ENCODE data around the gene TMEM131L.
"Not testable (repeated sequence)": the region's sequence is repeated elsewhere in the genome, so short reads cannot be mapped to it uniquely, and the experiment has no call there.

The TMEM131L gene

DNA sequence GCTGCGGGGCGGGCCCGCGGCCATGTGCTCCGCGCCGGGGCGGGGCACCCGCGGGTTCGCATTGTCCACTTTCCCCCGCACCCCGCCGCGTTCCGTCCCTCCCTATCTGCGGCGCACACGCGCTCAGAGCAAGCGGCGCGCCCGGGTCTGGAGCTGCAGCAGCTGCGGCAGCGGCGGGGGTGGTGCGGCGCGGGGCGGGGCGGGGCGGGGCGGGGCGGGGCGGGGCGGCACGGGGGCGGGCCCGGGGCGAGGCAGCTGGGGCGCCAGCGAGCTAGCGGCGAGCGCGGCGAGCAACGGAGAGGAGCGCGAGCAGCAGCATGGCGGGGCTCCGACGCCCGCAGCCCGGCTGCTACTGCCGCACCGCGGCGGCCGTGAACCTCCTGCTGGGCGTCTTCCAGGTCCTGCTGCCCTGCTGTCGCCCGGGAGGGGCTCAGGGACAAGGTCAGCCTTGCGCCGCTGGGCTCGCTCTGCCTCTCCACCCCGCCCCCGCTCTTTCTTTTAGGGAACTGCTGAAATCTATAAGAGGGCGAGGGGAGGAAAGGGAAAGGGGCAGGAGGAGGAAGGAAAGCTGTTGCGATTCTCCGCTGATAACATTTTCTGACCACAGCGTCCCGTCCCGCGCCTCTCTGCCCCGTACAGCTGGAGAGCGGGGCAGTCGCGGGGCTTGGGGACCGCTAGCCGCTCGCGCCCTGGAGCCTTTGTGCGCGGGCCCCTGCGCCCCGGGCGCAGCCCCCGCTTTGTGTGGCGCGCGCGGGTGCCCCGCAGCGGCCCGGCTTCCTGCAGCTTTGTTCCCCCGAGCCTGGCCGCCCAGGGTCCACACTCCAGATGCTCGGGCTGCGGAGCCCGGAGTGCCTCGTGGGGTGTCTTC is at the start of gene TMEM131L:
Gene TMEM131L (plus strand): TSS at position 280 of the 868 bp plus-strand sequence. CDS start 38 bp downstream, at position 318.
- DNase-seq, result peak; percentile 82

- not testable (repeated sequence) for DNase-seq
Observed at GRCh38 chr4:153416456-153416855, 49.7 kb upstream of the TMEM131L start.

DNA sequence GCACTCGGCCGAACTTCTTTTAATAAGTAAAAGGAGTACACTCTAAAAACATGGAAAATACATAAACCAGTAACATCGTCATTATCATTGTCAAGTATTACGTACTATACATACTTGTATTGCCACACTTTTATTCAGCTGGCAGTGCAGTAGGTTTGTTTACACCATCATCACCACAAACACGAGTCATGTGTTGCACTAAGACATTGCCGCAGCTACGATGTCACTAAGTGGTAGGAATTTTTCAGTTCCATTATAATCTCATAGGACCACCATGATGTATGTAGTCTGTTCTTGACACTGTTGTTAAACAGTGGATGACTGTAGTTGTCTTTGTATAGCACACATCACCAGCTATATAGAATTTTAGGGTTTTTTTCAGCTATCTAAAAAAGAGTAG is 48.0 kb upstream of the TMEM131L start:
- no peak for DNase-seq

GRCh38 chr4:153418558-153418957 is 47.6 kb upstream of the TMEM131L start:
- DNase-seq, result no peak

DNA sequence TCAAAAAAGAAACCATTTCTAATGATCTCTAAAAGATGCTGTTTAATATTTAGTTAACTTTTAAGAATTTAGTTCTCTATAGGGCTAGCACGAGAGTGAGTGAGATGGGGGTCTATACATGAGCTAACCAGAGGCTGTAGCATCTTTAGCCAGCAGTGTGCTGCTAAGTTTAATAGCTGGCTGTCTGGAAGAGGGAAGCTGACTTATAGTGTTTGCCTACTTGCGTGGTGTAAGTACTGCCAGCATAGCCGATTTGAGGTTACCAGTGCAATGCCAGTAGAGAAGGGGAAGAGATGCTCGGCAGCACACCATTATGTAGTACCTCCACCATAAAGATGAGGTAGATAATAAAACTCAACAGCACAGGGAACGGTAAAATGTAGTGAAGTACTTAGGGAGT is 47.1 kb upstream of the TMEM131L start:
- DNase-seq, result no peak

DNA sequence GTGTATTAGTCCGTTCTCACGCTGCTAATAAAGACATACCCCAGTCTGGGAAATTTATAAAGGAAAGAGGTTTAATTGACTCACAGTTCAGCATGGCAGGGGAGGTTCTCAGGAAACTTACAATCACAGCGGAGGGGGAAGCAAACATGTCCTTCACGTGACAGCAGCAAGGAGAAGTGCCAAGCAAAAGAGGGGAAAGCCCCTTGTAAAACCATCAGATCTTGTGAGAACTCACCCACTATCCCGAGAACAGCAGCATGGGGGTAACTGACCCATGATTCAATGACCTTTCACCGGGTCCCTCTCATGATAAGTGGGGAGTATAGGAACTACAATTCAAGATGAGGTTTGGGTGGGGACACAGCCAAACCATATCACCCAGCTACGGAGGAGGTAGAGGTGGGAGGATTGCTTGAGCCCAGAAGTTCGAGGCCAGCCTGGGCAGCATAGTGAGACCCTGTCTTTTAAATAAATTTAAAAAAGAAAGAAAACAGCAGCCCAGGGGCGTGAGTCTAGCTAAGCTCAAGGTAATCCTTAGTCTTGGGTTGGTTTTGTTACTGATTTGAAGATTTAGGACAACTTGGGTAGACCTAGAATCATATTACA is 46.4 kb upstream of the TMEM131L start:
- no peak for DNase-seq

- DNase-seq, result no peak
Observed at GRCh38 chr4:153420361-153420760, 45.8 kb upstream of the TMEM131L start.

GRCh38 chr4:153421941-153422340 is 44.2 kb upstream of the TMEM131L start:
- DNase-seq, result no peak

- DNase-seq, result no peak
Observed at GRCh38 chr4:153426207-153426885, 39.8 kb upstream of the TMEM131L start.

DNA sequence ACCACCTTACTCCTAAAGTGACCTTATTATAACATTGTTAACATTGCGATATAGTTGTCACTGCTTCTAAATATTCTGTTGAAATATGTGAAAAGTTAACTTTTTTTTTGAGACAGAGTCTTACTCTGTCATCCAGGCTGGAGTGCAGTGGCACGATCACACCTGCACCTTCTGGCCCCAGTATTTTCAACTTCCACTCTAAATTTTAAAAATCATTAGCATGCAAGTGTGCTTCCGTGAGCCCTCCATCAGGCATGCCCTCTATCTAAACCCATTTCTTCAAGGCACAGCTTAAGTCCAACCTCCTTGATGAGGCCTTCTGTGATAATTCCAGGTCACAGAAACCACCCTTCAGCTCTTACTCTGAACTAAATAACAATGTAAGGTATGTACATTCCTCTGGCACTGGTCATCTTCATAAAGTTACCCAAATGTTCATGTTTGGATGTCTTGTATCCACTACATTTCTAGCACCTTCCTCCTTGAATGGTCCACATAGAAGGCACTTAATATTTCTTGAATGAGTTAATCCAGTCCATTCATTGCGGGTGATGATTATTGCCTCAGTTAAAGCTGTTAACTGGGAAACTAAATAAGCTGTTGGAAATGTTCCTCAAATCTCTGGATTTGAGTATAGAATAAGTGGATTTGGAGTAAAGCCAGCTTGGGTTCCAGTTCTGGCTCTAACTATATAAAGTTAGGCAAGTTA is 38.6 kb upstream of the TMEM131L start:
- no peak for DNase-seq

DNA sequence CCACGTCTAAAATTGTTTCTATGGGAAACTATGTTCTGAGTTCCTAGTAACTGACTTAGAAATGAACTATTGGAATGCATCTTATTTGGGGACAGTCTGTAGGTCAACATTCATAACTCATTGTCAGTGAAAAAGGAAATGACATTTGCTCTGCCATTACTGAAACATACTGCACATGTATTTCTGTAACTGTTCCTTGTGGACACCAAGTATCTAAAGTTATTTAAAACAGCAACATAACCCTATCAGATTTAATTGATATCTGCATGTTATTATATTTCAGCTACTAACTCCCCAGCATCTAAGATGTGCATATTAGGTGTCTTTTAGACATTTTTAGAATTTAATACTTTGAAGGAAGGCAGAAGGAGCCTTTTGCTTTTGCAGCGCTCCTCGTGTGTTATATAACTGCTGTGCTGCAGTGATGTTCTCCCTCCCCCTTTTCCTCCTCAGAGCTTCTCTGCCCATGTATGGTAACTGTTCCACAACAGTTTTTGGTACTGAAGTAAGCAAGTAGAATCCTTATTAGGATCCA is 37.2 kb upstream of the TMEM131L start:
- DNase-seq, result no peak

DNA sequence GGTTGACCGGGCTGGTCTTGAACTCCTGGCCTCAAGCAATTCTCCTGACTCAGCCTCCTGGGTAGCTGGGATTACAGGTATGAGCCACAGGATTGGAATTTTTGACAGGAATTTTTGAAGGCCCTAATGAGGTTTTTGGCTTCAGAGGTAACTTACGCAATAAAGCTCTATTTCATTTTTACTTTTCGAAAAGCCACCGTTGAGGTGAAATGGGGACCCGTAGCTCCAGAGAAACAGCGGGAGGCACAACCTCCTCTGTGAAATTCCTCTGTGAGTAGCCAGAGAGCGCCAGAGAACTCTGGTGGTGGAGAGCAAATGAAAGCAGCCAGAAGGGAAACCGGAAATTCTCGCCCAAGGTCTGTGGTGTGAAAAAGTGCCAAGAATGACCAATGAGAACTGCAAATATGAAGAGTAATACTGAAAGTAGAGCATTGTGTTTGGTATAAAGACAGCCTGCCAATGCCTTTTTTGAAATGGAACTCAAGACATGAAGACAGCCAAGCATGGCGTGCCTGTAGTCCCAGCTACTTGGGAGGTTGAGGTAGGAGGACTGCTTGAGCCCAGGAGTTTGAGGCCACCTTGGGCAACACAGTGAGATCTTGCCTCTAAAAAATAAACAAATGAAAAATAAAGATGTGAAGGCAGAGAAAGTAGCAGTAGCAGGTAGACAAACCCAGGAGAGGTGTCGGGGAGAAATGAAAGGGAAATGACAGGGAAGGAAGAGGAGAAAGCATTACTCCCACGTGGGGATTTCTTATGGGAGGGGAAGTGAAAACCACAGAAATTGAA is 33.0 kb upstream of the TMEM131L start:
- peak; percentile 76 for DNase-seq

DNA sequence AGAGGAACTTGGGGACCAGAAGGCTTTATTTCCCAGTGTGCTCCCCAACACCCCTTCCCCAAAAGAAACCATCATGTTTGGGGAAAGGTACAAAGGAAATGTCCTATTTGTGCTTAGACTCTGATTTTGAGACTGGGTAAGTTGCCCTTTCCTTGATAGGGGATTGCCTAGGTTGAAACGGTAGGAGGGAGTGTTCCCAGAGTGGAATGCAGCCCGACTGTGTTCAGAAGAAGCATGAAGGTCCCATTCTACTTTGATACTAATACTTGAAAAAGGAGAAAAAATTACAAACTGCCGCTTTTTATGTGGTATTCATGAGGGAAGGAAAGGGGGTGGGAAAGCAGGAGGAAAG is 32.4 kb upstream of the TMEM131L start:
- no peak for DNase-seq

DNA sequence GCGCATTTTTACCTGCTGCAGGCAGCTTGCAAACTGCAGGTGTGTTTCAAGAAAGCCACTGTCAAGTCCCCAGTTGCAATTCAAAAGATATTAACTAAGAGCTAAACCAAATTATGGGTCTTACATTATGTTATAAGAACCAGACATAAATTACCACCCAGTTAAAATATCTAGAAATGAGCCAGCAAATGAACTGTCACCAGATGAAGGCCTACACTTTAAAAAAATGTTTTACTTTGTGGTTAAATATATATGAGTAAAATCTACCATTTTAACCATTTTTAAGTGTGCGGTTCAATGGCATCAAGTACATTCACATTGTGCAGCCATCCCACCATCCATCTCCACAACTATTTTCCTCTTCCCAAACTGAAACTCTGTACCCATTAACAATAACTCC is 32.0 kb upstream of the TMEM131L start:
- no peak for DNase-seq

GRCh38 chr4:153438916-153439756 is 27.0 kb upstream of the TMEM131L start:
- peak; percentile 57 for DNase-seq

DNA sequence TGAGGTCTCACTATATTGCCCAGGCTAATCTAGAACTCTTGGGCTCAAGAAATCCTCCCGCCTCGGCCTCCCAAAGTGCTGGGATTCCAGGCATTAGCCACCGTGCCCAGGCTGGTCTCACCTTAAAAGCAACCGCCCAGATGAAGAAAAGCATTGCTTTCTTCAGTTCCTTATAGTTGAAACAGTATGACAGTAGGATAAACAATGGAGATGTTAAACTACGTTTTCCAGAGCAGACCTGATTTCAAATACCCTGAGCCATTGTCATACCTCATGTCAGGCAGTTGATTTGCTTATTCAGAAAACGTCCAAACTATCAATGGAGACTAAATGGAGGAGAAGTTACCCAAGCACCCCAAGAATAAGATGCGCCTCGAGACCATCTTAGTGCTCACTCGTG is 26.3 kb upstream of the TMEM131L start:
- DNase-seq, result no peak

DNA sequence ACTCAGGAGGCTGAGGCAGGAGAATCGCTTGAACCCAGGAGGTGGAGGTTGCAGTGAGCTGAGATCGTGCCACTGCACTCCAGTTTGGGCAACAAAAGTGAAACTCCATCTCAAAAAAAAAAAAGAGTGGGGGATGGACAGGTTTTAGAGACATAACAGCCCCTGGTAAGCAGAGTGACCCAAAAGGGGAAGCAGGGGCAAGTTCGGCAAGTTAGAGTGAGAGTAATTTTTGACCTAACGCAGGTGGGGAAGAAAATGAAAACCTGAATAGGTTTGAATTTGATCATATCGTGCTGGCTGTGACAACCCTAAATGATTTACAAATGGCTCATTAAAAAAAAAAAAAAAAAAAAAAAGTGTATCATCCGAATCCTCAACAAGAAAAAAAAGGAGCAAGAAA is 25.7 kb upstream of the TMEM131L start:
- no peak for DNase-seq

DNA sequence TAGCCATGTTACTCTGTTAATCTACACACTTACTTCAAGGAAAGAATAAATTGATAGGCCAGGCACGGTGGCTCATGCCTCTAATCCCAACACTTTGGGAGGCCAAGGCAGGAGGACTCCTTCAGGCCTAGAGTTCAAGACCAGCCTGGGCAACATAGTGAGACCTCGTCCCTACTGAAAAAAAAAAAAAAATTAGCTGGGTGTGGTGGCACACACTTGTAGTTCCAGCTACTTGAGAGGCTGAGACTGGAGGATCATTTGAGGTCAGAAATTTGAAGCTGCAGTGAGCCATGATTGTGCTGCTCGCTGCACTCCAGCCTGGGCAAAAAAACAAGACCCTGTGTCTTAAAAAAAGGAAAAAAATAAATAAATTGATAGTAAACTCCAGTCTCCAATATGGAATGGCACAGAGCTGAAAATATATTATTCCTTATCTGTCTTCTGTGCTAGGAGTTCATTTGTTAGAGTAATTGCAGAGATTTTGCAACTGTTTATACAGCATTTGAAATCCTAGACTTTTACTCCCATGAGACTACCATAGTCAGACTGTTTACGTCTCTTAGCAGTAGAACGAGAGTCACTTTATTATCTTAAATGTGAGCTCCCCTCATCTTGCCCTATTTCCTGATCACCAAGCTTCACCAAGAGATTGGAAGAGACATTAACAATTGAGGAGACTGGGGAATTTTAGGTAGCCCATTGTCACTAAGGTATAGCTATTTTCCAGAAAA is 18.8 kb upstream of the TMEM131L start:
- no peak for DNase-seq

DNA sequence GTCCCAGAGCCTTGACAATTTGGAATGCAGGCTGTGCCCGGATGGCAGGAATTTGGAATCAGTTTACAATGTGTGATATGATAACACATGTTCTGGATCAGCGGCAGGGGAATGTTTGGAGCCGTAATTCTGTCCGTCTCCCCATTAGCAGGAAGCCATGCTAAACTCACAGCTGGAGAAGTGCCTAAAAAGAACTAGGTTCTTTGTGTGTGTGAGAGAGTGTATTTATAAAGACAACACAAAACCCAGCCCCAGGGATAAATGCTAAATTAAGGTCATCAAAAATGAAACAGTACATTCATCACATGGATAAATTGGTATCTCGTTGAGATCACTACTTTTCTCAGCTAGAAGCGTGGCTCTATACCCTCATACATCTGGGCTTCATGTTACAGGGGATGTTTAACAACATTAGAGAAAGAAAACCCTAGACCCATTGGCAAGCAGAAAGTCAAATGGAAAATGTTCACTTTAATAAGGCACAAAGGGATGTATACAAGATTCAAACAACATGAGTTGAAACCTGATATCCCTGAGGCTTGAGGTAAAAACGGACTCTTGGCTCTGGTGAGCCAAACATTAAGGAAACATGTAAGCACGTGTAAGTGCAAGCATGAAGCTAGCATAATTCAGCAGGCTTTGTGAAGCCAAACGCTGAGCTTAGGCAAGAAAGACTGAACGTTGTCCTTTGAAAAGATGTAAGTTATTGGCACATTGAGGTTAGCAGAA is 18.0 kb upstream of the TMEM131L start:
- no peak for DNase-seq

DNA sequence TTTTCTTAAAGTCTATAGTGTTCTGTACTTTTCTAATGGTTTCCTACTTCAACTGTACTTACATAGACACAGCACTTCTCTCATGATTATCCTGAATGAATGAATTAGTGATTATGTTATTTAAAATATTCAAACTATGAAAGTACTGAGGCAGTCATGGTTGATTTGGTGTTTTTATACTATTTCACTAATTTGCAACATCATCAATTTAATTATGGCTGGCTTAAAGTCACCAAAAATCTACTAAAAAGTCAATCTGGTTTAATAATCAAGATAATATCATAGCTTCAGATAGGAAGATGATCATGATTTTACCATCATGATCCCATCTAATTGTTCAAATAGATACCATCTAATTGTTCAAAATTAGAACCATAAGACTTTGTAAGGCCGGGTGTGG is 16.8 kb upstream of the TMEM131L start:
- no peak for DNase-seq

All from CD4-positive, alpha-beta T cell treated with Interleukin-15 for 1 hour (primary cell).